ENCODE measurements around the gene BICRAL.
"Not testable (repeated sequence)": the region's sequence is repeated elsewhere in the genome, so short reads cannot be mapped to it uniquely, and the experiment has no call there.

BICRAL gene

GRCh38 chr6:42902429-42903263 is 120.8 kb downstream of the BICRAL start:
- not testable (repeated sequence) for DNase-seq

- DNase-seq = no peak
Measured at GRCh38 chr6:42904467-42904866, 122.6 kb downstream of the BICRAL start.

GRCh38 chr6:42907336-42907735 is 125.5 kb downstream of the BICRAL start:
- no peak for DNase-seq

GRCh38 chr6:42909835-42910234 is 128.0 kb downstream of the BICRAL start:
- DNase-seq = no peak

- DNase-seq = no peak
Measured at GRCh38 chr6:42911171-42912021, 129.5 kb downstream of the BICRAL start.

- no peak for DNase-seq
Measured at GRCh38 chr6:42914546-42914945, 132.7 kb downstream of the BICRAL start.

GRCh38 chr6:42915732-42916131 is 133.9 kb downstream of the BICRAL start, which contains the start of gene PTCRA:
PTCRA (plus strand) TSS chr6:42916053; CDS start chr6:42916070, 17 bp downstream.
- DNase-seq = no peak

- DNase-seq = no peak
Measured at GRCh38 chr6:42916288-42916687, 134.4 kb downstream of the BICRAL start.
